K562 (cell line): Measurements from ENCODE around the gene SLC17A2. TPM values are rescaled to one million over a fixed set of nuclear protein-coding genes. Genes with fewer than 3 reads are reported as not detected.
A peak's percentile ranks its signal among the peaks of the same experiment; 100 is the strongest.

Experiments used
- ASH1L ChIP-seq: fragments of 450-650 bp; IDR thresholded peaks from 2 replicates; pipeline ENCODE4 v1.6.1; 2018; ENCODE audit warnings: borderline replicate concordance, mild to moderate bottlenecking, low read depth; ENCODE audit not compliant: partially characterized antibody
- C11orf30 ChIP-seq: fragments of 450-650 bp; IDR thresholded peaks from 2 replicates; pipeline ENCODE4 v1.6.1; 2016; ENCODE audit warnings: low read depth, mild to moderate bottlenecking
- DPF2 ChIP-seq: fragments of 450-650 bp; IDR thresholded peaks from 2 replicates; pipeline ENCODE4 v1.6.1; 2016
- EP400 ChIP-seq: fragments of 450-650 bp; IDR thresholded peaks from 2 replicates; pipeline ENCODE4 v1.6.1; 2017; ENCODE audit warnings: antibody characterized with exemption, mild to moderate bottlenecking, moderate library complexity
- HDAC2 ChIP-seq: fragments of 450-650 bp; IDR thresholded peaks from 2 replicates; pipeline ENCODE4 v1.6.1; 2016; ENCODE audit warnings: mild to moderate bottlenecking
- LCOR ChIP-seq: sonication (generic); formaldehyde crosslinking; IDR thresholded peaks from 2 replicates; pipeline ENCODE4 v1.8.0; 2022; ENCODE audit warnings: mild to moderate bottlenecking, missing genetic modification reagents
- MEF2D ChIP-seq: conservative IDR thresholded peaks from 2 replicates; pipeline ENCODE4 v1.6.1; 2016; ENCODE audit warnings: low read depth, missing genetic modification characterization, missing compliant biosample characterization
- MNT ChIP-seq, 2 experiments: fragments of 450-650 bp; conservative IDR thresholded peaks; 2 replicates each; pipeline ENCODE4 v1.6.1; 2017; ENCODE audit warnings: mild to moderate bottlenecking in 2 of 2, moderate library complexity in 2 of 2
- NBN ChIP-seq: fragments of 450-650 bp; IDR thresholded peaks from 2 replicates; pipeline ENCODE4 v1.6.1; 2016; ENCODE audit warnings: low read depth, mild to moderate bottlenecking
- POLR2A ChIP-seq: fragments of 450-650 bp; conservative IDR thresholded peaks from 2 replicates; pipeline ENCODE4 v1.6.1; 2016
- PRDM10 ChIP-seq: fragments of 450-650 bp; IDR thresholded peaks from 2 replicates; pipeline ENCODE4 v1.6.1; 2018; ENCODE audit not compliant: partially characterized antibody
- RAD21 ChIP-seq, 2 experiments: fragments of 250-450 bp in 1 of 2; fragments of 450-650 bp in 1 of 2; sonication (Bioruptor Pico) in 1 of 2; formaldehyde crosslinking in 1 of 2; IDR thresholded peaks in 1 of 2; conservative IDR thresholded peaks in 1 of 2; 2 replicates each; pipeline versions ENCODE4 v1.4.0 to v1.8.0; 2020 to 2022; ENCODE audit warnings: mild to moderate bottlenecking in 2 of 2, moderate library complexity in 1 of 2
- SMARCA4 ChIP-seq: fragments of 450-650 bp; IDR thresholded peaks from 2 replicates; pipeline ENCODE4 v1.6.1; 2016
- TAF1 ChIP-seq: IDR thresholded peaks from 2 replicates; pipeline ENCODE4 v1.6.1; 2011; ENCODE audit warnings: mild to moderate bottlenecking, low read length, moderate library complexity; ENCODE audit not compliant: insufficient read depth, control insufficient read depth, severe bottlenecking; ENCODE audit errors: extremely low read depth
- TAF9B ChIP-seq: fragments of 450-650 bp; IDR thresholded peaks from 2 replicates; pipeline ENCODE4 v1.6.1; 2018; ENCODE audit warnings: mild to moderate bottlenecking; ENCODE audit not compliant: partially characterized antibody
- TBP ChIP-seq: optimal IDR thresholded peaks from 2 replicates; pipeline ENCODE3; 2011; ENCODE audit warnings: low read depth, low read length, improper control_type of control experiment
- ZBTB26 ChIP-seq: fragments of 450-650 bp; formaldehyde crosslinking; IDR thresholded peaks from 2 replicates; pipeline ENCODE4 v1.4.0; 2022; ENCODE audit warnings: missing genetic modification characterization
- ZFX ChIP-seq: sonication (generic); formaldehyde crosslinking; IDR thresholded peaks from 2 replicates; pipeline ENCODE4 v1.8.0; 2022; ENCODE audit warnings: mild to moderate bottlenecking, missing genetic modification reagents, moderate library complexity
- ZNF398 ChIP-seq: fragments of 250-450 bp; sonication (Bioruptor Pico); IDR thresholded peaks from 2 replicates; pipeline ENCODE4 v1.8.0; 2021; ENCODE audit warnings: moderate library complexity, mild to moderate bottlenecking, inconsistent platforms
- polyA plus RNA-seq, 8 experiments: library from polyadenylated mRNA; depleted of rRNA in 4 of 8; stranded (reverse) in 5 of 8; unstranded in 3 of 8; fragments of >200 nt; fragmentation: Nextera tagmentation in 2 of 8; fragmentation: Illumina TruSeq in 1 of 8; extraction: Ambion mirVana in 2 of 8; extraction: Trizol in 1 of 8; gene quantifications; 2 replicates each; pipeline versions ENCODE4 v1.2.1 to v1.2.3, GENCODE V29; 2011 to 2014; ENCODE audit warnings: inconsistent platforms in 1 of 8, missing spikeins in 1 of 8
- total RNA-seq, 7 experiments: library from RNA; depleted of rRNA in 6 of 7; stranded (reverse); fragments of >200 nt in 6 of 7; fragmentation: Illumina TruSeq in 2 of 7; extraction: Trizol in 2 of 7; gene quantifications; 2 replicates each; pipeline versions ENCODE4 v1.2.1 to v1.2.3, GENCODE V29; 2011 to 2021; ENCODE audit warnings: low replicate concordance in 1 of 7

Gene SLC17A2
- total and polyA plus RNA-seq, 9 of the 15 experiments (the other 6 are each of a cell fraction or from before 2014, with no cell fraction given), result not detected

- TF ChIP-seq POLR2A, result peak; percentile 91
- TF ChIP-seq DPF2, result 0 out of 2 replicates have a peak, but pooled peaks have one; percentile 35
- TF ChIP-seq NBN, result peak; percentile 57
- TF ChIP-seq MNT (conservative IDR thresholded peaks at IDR 0.05), result 0 out of 4 replicates have a peak, but pooled peaks of 1 of the 2 experiments have one; percentile 25
- TF ChIP-seq LCOR, result peak; percentile 72; the same call in 1 of the 2 replicates
- TF ChIP-seq SMARCA4, result peak; percentile 64
- TF ChIP-seq TAF1, result peak; percentile 88
- TF ChIP-seq ZFX (CRISPR knock-in tag), result peak; percentile 59
- 0 out of 4 replicates have a peak, but pooled peaks of 1 of the 2 experiments have one; percentile 12 for TF ChIP-seq RAD21 (CRISPR knock-in tag; conservative IDR thresholded peaks at IDR 0.05 in 1 of 2, IDR thresholded peaks at IDR 0.05 in 1 of 2)
- peak; percentile 43; the same call in 1 of the 2 replicates for TF ChIP-seq HDAC2
- TF ChIP-seq ZBTB26 (CRISPR knock-in tag), result peak; percentile 66; the same call in 1 of the 2 replicates
- TF ChIP-seq TBP, result peak; percentile 64
- peak; percentile 70 for TF ChIP-seq PRDM10
- TF ChIP-seq ZNF398 (CRISPR knock-in tag), result no peak
- TF ChIP-seq C11orf30, result peak; percentile 92
- peak; percentile 38 for TF ChIP-seq EP400
- no peak for TF ChIP-seq ASH1L
- TF ChIP-seq MEF2D (tag), result peak; percentile 83
- TF ChIP-seq TAF9B, result peak; percentile 58
Observed at GRCh38 chr6:25962149-25963127, 31.9 kb upstream of the SLC17A2 start, which contains the start of gene TRIM38 (continued).
